GM19025 (cell line): ENCODE results near the gene SHC2.

ENCODE experiments used
- ATAC-seq: cut with Tn5 transposase; IDR thresholded peaks from one replicate; pipeline ENCODE4 v1.9.1; 2021; ENCODE audit warnings: mild to moderate bottlenecking, low read depth, moderate library complexity; ENCODE audit not compliant: unreplicated experiment

SHC2 gene

GRCh38 chr19:378706-379105, 82.1 kb downstream of the SHC2 start:
- ATAC-seq, result no peak

GRCh38 chr19:377801-378581, 82.8 kb downstream of the SHC2 start:
- ATAC-seq, result no peak

- ATAC-seq, result no peak
Observed at GRCh38 chr19:376111-376470, 84.7 kb downstream of the SHC2 start.

GRCh38 chr19:375395-376110, 85.3 kb downstream of the SHC2 start:
- no peak for ATAC-seq

GRCh38 chr19:374886-375235, 86.0 kb downstream of the SHC2 start:
- ATAC-seq, result no peak

- no peak for ATAC-seq
Observed at GRCh38 chr19:374183-374885, 86.5 kb downstream of the SHC2 start.

GRCh38 chr19:373391-374182, 87.2 kb downstream of the SHC2 start:
- ATAC-seq, result no peak

- no peak for ATAC-seq
Observed at GRCh38 chr19:372306-372890, 88.4 kb downstream of the SHC2 start.

GRCh38 chr19:371501-372168, 89.2 kb downstream of the SHC2 start:
- ATAC-seq, result no peak

GRCh38 chr19:370641-371330, 90.0 kb downstream of the SHC2 start:
- ATAC-seq, result no peak

GRCh38 chr19:369876-370275, 91.0 kb downstream of the SHC2 start:
- ATAC-seq, result no peak

- ATAC-seq, result no peak
Observed at GRCh38 chr19:369256-369655, 91.6 kb downstream of the SHC2 start.

- ATAC-seq, result no peak
Observed at GRCh38 chr19:368630-369024, 92.2 kb downstream of the SHC2 start.

- no peak for ATAC-seq
Observed at GRCh38 chr19:367963-368629, 92.7 kb downstream of the SHC2 start.

- ATAC-seq, result no peak
Observed at GRCh38 chr19:367561-367960, 93.3 kb downstream of the SHC2 start.

- no peak for ATAC-seq
Observed at GRCh38 chr19:366951-367350, 93.9 kb downstream of the SHC2 start.
